Subcutaneous abdominal adipose tissue (tissue), 5 donors: ENCODE results near the gene CDC42BPG.

Experiments
- H3K27ac ChIP-seq: one replicate; pipeline ENCODE4 v1.7.0; 2013; ENCODE audit warnings: low read depth, mild to moderate bottlenecking, inconsistent platforms, low read length, moderate library complexity
- H3K27me3 ChIP-seq, 5 donors: one replicate each; pipeline ENCODE4 v1.7.0; 2013; ENCODE audit warnings: low read length in 5 of 5, inconsistent platforms in 1 of 5; ENCODE audit not compliant: control insufficient read depth in 5 of 5, insufficient read depth in 4 of 5
- H3K36me3 ChIP-seq, 5 donors: one replicate each; pipeline ENCODE4 v1.7.0; 2013; ENCODE audit warnings: low read length in 5 of 5; ENCODE audit not compliant: control insufficient read depth in 5 of 5, insufficient read depth in 5 of 5
- H3K4me1 ChIP-seq, 5 donors: one replicate each; pipeline ENCODE4 v1.7.0; 2013; ENCODE audit warnings: low read length in 5 of 5, mild to moderate bottlenecking in 3 of 5, moderate library complexity in 1 of 5; ENCODE audit not compliant: control insufficient read depth in 5 of 5, insufficient read depth in 5 of 5
- H3K4me3 ChIP-seq, 5 donors: one replicate each; pipeline ENCODE4 v1.7.0; 2013; ENCODE audit warnings: low read length in 5 of 5, low read depth in 1 of 5
- H3K9ac ChIP-seq, 5 donors: one replicate each; pipeline ENCODE4 v1.7.0; 2013; ENCODE audit warnings: low read length in 5 of 5, mild to moderate bottlenecking in 4 of 5, moderate library complexity in 3 of 5
- H3K9me3 ChIP-seq, 5 donors: one replicate each; pipeline ENCODE4 v1.7.0; 2013; ENCODE audit warnings: low read length in 5 of 5; ENCODE audit not compliant: control insufficient read depth in 5 of 5
- donor health status: healthy.
- donor health status: healthy.
- donor health status: healthy.
- donor health status: healthy.
- donor health status: healthy.

Gene CDC42BPG

DNA sequence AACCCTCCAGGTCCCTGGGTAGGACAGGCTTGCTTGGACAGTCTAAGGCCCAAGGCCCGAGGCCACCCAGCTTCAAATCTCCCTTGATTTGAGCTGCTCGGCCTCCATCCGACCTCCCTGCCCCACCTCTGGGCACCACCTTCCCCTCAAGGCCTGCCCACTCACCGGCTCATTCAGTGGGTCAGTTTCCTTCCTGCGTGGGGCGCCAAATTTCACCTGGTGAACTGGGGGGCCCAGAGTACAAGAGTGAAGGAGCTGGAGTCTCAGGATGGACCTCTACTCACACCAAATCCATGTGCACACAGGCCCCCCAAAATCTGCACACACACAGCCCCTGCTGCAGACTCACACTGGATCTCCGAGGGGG is 45.2 kb downstream of the CDC42BPG start:
- no peak overlapping the region for H3K27ac ChIP-seq

DNA sequence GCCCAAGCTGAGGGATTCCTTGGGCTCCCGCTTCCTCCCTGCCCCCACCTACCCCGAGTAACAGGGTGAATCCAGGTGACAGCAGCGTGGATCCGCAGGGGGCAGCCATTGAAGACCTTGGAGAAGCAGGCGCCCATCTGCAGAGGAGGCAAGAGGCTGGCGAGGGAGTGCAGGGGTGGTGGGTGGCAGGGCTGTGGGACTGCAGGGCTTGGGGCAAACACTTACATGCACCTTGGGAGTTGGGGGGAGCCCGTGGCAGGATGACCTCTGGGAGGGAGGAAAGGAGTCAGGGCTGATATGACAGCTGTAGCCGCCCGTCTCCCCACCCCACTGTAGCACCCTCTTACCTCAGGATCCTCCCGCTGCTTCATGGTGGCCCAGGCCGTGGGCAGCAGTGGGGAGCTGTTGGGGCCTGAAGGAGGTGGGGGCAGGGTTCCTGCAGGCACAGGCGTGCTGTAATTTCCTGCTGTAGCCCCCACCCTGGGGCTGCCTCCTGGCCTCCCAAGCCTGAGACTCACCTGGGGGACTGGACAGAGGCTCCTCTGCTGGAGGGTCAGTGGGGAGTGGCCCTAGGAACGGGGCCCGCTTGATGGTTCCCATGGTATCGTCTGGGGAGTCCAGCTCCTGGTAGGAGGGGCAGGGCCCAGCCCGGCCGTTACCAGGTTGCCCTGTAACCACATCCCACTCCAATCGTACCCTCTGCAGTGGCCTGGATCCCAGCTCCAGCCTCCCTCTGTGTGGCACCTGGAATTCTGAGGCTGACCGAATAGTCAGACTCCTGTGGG is 47.5 kb downstream of the CDC42BPG start:
- H3K9ac ChIP-seq, result no peak overlapping the region
- no peak overlapping the region for H3K4me3 ChIP-seq
- H3K9me3 ChIP-seq, result no peaks in the 10 kb centered on the region
- H3K36me3 ChIP-seq, result peaks cover 0 to 37% (median 29%) of the 10 kb centered on the region in 5 donors
- peaks cover 0 to 28% (median 10%) of the 10 kb centered on the region in 5 donors for H3K4me1 ChIP-seq
- no peaks in the 10 kb centered on the region for H3K27me3 ChIP-seq
- no peak overlapping the region for H3K27ac ChIP-seq

More for the DNA sequence above, 45.2 kb downstream of the CDC42BPG start:
- H3K9me3 ChIP-seq, result no peaks in the 10 kb centered on the region
- H3K27me3 ChIP-seq, result no peaks in the 10 kb centered on the region
- H3K4me1 ChIP-seq, result peaks cover 2 to 32% (median 27%) of the 10 kb centered on the region in 5 donors
- no peak overlapping the region for H3K9ac ChIP-seq
- no peak overlapping the region for H3K4me3 ChIP-seq
- H3K36me3 ChIP-seq, result peaks cover 0 to 34% (median 29%) of the 10 kb centered on the region in 5 donors

DNA sequence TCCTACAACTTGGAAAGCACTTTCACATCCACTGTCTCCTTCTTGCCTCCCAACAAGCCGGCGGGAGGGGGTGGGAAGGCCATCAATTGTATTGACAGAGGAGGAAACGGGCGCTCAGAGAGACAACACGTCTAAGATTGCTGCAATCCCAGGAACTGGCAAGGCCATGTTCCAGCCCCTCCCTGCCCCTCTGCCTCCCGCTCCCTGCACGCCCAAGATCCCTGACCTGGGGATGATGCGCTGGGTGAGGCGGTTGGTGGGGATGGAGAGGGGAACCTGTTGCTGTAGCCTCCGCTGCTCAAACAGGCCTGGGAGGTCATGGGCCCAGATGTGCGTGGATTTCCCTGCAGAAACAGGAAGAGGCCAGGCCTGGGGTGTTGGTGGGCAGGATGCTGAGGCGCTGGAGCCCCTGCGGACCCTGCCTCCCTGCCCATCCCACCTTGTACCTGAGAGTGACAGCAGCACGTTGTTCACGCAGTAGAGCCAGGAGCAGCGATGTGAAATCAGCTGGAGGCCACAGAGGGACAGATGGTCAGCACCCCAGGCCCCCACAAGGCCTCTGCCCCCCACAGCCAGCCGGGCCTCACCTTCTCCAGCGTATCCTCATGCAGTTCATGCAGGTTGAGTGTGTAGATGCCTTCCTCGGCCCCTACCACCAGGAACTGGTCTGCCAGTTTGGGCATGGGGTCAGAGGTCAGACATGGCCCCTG is 48.3 kb downstream of the CDC42BPG start:
- no peaks in the 10 kb centered on the region for H3K9me3 ChIP-seq
- no peaks in the 10 kb centered on the region for H3K27me3 ChIP-seq
- peaks cover 0 to 44% (median 29%) of the 10 kb centered on the region in 5 donors for H3K36me3 ChIP-seq
- no peak overlapping the region for H3K27ac ChIP-seq
- H3K4me1 ChIP-seq, result peaks cover 0 to 22% (median 3%) of the 10 kb centered on the region in 5 donors
- H3K9ac ChIP-seq, result no peak overlapping the region
- H3K4me3 ChIP-seq, result no peak overlapping the region

DNA sequence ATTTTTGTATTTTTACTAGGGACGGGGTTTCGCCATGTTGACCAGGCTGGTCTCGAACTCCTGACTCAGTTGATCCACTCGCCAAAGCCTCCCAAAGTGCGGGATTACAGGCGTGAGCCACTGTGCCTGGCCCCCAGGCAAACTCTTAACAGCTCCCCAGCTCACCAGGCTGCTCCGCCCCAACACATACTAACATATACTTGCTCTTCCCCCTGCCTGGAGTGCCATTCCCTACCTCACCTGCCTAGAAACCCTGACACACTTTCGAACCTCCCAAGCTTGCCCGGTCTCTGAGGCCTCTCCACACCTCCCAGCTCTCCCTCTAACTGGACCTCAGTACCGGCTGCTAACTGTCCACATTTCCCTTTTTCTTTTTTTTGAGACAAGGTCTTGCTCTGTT is 49.9 kb downstream of the CDC42BPG start:
- Histone ChIP-seq H3K9ac (no peak overlapping the region), H3K9me3 (no peaks in the 10 kb centered on the region), H3K4me1 (peaks cover 0 to 17% (median 2%) of the 10 kb centered on the region in 5 donors), H3K36me3 (peaks cover 0 to 53% (median 35%) of the 10 kb centered on the region in 5 donors), H3K27me3 (no peaks in the 10 kb centered on the region), H3K27ac (no peak overlapping the region), H3K4me3 (no peak overlapping the region)

DNA sequence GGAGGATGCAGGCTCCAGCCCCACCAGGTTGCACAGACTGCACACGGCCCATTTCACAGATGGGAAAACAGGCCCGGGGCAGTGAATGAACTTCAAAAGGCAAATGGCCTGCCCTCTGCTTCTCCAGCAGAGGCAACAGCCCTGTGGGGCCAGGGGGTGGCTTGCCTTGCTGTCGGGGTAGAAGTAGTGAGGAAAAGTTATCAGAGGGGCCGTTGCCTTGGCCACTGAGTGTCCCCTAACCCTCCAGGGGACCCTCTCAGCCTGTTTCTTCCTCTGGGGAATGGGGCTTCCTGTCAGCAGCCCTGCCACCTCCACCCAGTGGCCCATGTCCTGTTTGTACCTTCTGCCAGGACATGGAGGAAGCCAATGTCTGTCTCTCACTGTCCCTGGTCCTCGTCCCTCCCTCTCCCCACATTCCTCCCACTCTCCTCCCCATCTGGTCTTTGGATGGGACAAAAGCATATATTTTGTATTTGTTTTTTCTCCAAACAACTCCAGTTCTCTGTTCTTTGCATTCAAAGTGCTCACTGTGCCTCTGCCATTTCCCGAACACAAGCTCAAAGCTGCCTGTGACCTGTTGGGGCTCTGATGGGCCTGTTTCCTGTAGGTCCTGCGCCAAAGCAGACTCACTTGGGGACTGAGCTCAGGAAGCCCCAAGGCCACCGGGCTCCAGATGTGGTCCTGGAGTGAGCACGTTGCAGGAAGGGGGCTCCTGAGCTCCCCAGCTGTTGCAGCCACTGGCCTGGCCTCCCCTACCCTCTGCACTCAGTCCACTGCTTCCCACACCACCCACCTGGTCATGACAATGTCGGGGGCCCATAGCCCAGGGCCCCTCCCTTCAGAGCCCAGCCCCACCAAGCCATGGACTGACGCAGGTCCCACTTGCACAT is 50.9 kb downstream of the CDC42BPG start:
- Histone ChIP-seq H3K9ac (peak overlapping the region in 2 of 5 donors; percentile 6 to 53), H3K4me1 (peaks cover 0 to 17% (median 2%) of the 10 kb centered on the region in 5 donors), H3K9me3 (no peaks in the 10 kb centered on the region), H3K4me3 (no peak overlapping the region), H3K27ac (no peak overlapping the region), H3K36me3 (peaks cover 0 to 53% (median 39%) of the 10 kb centered on the region in 5 donors), H3K27me3 (no peaks in the 10 kb centered on the region)

DNA sequence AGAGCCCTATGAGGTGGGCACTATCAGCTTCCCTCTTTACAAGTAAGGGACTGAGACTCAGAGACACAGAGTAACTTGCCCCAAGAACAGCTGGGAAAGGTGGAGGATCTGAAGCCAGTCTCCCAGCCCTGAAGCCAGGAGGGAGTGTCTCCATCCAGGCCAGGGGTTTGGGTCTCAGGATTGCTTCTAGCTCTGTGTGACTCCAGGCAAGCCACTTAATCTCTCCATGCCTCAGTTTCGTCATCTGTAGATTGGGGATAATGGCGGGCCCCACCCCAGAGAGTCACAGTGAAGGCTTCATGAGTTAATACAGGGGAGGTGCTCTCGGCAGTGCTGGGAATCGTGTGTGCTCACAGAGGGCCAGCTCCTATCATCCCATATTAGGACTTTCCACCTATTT is 52.0 kb downstream of the CDC42BPG start:
- no peaks in the 10 kb centered on the region for H3K9me3 ChIP-seq
- H3K4me1 ChIP-seq, result peaks cover 0 to 20% (median 5%) of the 10 kb centered on the region in 5 donors
- H3K27ac ChIP-seq, result no peak overlapping the region
- H3K36me3 ChIP-seq, result peaks cover 0 to 55% (median 42%) of the 10 kb centered on the region in 5 donors
- no peak overlapping the region for H3K9ac ChIP-seq
- no peaks in the 10 kb centered on the region for H3K27me3 ChIP-seq
- no peak overlapping the region for H3K4me3 ChIP-seq

DNA sequence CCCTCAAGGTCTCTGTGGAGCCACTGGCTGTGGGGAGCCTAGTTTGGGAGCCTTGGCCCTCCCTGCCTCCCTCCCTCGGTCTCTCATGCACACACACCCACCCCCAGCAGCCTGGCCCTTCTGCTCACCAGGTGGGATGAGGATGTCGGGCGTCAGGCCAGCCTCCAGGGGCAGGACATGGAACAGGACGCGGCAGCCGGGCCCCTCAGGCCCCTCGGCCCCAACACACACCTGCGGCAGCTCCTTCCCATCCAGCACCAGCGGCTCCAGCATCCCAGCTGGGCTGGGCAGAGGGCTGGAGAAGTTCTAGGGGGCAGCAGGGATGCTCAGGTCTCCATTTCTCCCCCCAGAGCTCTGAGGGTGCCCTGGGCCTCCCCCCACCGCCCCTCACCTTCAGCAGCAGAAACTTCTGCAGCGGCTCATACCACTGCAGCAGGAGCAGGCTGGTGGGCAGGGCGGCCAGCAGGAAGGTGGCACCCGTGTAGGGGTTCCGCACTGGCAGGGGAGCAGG is 52.6 kb downstream of the CDC42BPG start:
- Histone ChIP-seq H3K9me3 (no peaks in the 10 kb centered on the region), H3K36me3 (peaks cover 0 to 49% (median 36%) of the 10 kb centered on the region in 5 donors), H3K27ac (no peak overlapping the region), H3K4me3 (no peak overlapping the region), H3K9ac (no peak overlapping the region), H3K27me3 (no peaks in the 10 kb centered on the region), H3K4me1 (peaks cover 0 to 20% (median 6%) of the 10 kb centered on the region in 5 donors)

DNA sequence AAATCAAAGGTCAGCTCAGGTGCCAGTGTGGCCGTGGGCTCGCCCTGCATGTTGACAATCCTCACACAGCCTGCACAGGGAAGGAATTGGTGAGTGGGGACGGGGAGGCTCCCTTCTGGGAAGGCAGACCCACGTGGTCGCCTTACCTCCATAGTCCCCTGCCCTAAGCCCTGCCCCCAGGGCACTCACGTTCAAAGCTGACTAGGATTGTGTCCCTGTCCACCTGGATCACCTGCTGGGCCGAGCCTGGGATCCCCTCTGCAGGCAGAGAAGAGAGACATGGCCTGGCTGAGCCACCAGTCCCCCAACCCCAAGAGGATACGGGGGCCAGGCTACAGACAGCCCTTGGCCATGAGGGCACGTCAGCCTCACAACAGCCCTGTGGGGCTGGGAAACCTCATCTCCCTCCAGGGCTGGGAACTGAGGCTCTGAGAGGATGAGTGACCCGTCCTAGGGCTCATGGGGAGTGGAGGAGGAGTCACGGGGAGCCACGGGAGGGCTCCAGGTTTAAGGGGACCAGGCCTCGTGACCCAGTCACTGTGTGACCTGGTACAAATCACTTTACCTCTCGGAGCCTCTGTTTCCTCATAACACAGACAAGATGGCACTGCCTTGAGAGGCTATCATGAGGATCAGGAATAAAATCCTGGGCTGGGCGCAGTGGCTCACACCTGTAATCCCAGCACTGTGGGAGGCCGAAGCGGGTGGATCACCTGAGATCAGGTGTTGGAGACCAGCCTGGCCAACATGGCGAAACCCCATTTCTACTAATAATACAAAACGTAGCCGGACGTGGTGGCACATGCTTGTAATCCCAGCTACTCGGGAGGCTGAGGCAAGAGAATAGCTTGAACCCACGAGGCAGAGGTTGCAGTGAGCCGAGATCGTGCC is 54.0 kb downstream of the CDC42BPG start:
- Histone ChIP-seq H3K4me1 (peaks cover 0 to 20% (median 6%) of the 10 kb centered on the region in 5 donors), H3K27me3 (no peaks in the 10 kb centered on the region), H3K36me3 (peaks cover 0 to 36% (median 24%) of the 10 kb centered on the region in 5 donors), H3K9ac (no peak overlapping the region), H3K9me3 (no peaks in the 10 kb centered on the region), H3K4me3 (no peak overlapping the region), H3K27ac (no peak overlapping the region)
